Daoy (cell line): Measurements from ENCODE around the gene SPIB. TPM values are rescaled to one million over a fixed set of nuclear protein-coding genes. Genes with fewer than 3 reads are reported as not detected.
A peak's percentile ranks its signal among the peaks of the same experiment; 100 is the strongest.
"Not testable (repeated sequence)": the region's sequence is repeated elsewhere in the genome, so short reads cannot be mapped to it uniquely, and the experiment has no call there.

Source experiments
- DNase-seq: peaks from one replicate; pipeline ENCODE4 v3.0.0-alpha.2; 2015; ENCODE audit warnings: low read depth
- total RNA-seq: library from RNA; depleted of rRNA; stranded (reverse); fragments of >200 nt; shearing (Covaris generic); gene quantifications from 2 replicates; pipeline ENCODE4 v1.2.3, GENCODE V29; 2014

SPIB gene
- total RNA-seq, 1 experiment from 2014 or later, result not detected

- not testable (repeated sequence) for DNase-seq
Measured at GRCh38 chr19:50390952-50391351, 27.8 kb upstream of the SPIB start.

- DNase-seq, result no peak
Measured at GRCh38 chr19:50392759-50393158, 26.0 kb upstream of the SPIB start.

- DNase-seq, result no peak
Measured at GRCh38 chr19:50393589-50393988, 25.1 kb upstream of the SPIB start.

- no peak for DNase-seq
Measured at GRCh38 chr19:50394017-50394416, 24.7 kb upstream of the SPIB start.

DNA sequence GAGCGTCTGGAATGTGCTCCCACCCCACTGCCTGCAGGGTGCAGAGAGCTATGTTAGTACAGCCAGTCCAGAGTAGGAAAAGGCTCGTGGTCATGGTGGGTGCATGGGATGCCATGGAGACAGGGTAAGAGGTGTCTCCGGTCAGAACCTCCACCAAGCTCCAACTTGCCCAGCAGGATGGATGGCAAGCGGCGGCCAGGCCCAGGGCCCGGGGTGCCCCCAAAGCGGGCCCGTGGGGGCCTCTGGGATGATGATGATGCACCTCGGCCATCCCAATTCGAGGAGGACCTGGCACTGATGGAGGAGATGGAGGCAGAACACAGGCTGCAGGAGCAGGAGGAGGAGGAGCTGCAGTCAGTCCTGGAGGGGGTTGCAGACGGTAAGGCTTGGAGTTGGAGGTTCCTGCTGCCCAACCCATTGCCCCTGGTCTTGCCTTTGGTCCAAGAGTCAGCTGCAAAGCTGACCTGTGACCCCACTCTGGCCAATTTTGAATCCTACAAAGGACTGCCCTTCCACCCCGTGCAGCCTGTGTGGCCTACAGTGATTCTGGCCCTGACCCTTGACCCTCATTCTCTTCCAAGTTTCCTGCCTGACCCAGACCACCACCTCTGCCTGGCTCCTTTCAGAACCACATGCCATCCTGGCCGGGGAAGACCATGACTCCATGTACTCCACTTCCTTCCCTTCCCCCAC lies 19.9 kb upstream of the SPIB start:
- no peak for DNase-seq

DNA sequence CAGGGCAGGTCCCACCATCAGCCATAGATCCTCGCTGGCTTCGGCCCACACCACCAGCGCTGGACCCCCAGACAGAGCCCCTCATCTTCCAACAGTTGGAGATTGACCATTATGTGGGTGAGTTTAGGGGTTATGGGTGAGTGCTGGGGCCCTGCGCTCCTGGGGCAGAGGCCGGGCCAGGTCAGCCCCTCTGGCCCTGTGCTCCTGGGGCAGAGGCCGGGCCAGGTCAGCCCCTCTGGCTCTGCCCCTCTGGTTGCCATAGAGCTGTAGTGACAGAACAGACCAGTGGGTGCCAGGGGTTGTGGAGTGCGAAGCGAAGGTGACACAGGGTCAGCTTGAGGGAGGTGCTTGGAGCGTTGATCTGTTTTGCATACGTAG lies 19.4 kb upstream of the SPIB start:
- DNase-seq, result no peak

GRCh38 chr19:50401605-50402450 lies 16.9 kb upstream of the SPIB start:
- no peak for DNase-seq

GRCh38 chr19:50402544-50403301 lies 16.0 kb upstream of the SPIB start:
- no peak for DNase-seq

- DNase-seq, result no peak
Measured at GRCh38 chr19:50406156-50406820, 12.4 kb upstream of the SPIB start.

DNA sequence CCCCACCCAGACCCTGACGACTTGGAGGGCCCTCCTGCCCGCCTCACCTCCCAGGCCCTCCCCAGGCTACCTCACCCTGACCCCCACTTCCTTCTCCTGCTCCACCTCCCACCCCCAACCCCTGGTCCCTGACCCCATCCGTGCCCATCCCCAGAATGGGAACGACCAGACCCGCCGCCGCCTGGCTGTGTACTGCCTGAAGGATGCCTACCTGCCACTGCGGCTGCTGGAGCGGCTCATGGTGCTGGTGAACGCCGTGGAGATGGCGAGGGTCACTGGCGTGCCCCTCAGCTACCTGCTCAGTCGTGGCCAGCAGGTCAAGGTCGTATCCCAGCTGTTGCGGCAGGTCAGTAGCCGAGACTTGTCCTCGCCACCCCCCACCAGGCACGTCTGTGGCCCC lies 11.9 kb upstream of the SPIB start:
- DNase-seq, result no peak

GRCh38 chr19:50409347-50409746 lies 9.4 kb upstream of the SPIB start:
- no peak for DNase-seq

GRCh38 chr19:50410109-50410508 lies 8.6 kb upstream of the SPIB start:
- no peak for DNase-seq

DNA sequence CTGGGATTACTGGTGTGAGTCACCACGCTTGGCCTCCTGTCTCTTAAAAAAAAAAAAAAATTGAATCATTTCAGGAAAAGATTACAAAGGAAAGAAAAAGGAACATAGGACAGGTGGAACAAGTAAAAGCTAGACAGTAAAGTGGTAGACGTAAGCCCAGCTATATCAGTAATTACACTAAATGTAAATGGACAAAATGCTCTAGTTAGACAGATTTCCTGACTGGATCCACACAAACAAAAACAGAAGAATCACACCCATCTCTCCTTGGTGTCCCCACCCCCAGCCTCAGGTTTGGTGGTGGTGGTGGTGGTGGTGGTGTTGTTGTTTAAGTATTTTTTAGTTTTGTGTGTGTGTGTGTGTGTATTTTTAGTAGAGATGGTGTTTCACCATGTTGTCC lies 6.3 kb upstream of the SPIB start:
- DNase-seq, result no peak

- no peak for DNase-seq
Measured at GRCh38 chr19:50413096-50413495, 5.6 kb upstream of the SPIB start.

GRCh38 chr19:50413531-50413930 lies 5.2 kb upstream of the SPIB start:
- no peak for DNase-seq

DNA sequence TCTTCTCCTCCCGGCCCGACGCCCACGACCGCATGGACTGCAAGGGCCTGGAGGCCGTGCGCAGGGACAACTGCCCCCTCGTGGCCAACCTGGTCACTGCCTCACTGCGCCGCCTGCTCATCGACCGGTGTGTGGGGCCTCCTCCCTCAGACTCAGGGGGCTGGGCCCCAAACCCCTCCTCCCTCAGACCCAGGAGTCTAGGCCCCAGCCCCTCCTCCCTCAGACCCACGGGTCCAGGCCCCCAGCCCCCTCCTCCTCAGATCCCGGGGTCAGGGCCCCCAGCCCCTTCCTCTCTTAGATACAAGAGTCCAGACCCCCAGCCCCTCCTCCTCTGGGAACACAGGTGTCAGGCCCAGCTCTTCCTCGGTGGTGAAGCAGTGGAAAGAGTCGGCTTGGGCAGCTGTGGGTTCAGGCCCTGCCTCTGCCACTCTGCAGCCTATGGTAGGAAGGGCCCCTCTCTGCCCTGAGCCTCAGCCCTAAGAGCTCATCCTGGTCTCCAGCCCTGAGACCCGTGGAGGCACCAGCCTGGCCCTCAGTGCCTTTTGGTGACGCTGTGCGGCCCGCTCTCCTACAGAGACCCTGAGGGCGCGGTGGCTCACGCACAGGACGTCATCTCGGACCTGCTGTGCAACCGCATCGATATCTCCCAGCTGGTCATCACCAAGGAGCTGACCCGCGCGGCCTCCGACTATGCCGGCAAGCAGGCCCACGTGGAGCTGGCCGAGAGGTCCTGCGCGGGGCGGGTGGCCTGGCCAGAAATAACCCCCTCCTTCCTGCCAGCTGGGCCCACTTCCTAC lies 3.7 kb upstream of the SPIB start:
- DNase-seq, result peak; percentile 80

DNA sequence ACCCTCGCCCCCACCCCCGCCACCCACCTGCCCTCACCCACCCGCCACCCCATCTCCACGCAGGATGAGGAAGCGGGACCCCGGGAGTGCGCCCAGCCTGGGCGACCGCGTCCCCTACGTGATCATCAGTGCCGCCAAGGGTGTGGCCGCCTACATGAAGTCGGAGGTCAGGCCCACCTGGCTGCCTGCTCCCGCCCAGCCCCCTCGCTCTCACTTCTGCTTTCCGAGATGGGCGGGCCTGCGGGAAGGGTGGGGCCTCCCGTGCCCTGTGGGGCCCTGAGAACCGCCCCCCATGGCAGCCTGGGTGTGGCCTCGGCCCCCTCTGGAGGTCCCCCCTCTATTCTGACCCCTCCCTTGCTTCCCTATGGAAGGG lies 3.1 kb upstream of the SPIB start:
- no peak for DNase-seq

- DNase-seq, result no peak
Measured at GRCh38 chr19:50416034-50416977, 2.4 kb upstream of the SPIB start.

DNA sequence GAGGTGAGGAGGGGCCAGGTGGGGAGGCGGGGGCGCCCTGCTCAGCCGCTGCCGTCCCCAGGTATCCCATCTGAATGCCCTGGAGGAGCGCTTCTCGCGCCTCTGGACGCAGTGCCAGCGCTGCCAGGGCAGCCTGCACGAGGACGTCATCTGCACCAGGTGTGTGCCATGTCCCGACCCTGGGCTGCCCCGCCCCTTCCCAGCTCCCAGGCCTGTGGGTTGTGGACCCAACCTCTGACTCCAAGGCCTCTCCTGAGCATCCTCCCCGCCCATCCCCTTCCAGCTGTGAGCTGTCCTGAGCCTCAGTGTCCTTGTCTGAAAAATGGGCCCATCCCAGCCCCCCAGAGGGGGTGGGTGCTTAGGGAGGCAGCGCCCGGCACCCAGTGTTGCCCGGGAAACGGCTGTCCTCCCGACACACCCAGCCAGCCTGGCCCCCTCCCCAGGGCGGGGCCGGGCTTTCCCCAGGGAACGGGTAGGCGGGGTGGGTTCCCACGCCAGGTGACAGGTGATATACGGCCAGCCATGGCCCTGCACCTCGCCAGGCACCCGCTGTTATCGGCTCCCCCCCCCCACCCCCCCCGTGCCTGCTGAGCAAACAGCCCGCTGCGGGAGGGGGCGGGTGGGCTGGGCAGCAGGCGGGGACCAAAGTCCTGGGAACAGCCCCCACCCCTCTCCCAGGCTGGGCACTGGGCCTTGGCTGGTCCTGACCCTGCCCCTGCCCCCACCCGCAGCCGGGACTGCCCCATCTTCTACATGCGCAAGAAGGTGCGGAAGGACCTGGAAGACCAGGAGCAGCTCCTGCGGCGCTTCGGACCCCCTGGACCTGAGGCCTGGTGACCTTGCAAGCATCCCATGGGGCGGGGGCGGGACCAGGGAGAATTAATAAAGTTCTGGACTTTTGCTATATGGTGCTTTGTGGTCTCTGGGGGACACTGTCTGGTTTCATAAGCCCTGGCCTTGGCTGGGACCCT lies 1.3 kb upstream of the SPIB start:
- DNase-seq, result no peak
